ENCODE results near the gene RUBCNL.

RUBCNL gene

DNA sequence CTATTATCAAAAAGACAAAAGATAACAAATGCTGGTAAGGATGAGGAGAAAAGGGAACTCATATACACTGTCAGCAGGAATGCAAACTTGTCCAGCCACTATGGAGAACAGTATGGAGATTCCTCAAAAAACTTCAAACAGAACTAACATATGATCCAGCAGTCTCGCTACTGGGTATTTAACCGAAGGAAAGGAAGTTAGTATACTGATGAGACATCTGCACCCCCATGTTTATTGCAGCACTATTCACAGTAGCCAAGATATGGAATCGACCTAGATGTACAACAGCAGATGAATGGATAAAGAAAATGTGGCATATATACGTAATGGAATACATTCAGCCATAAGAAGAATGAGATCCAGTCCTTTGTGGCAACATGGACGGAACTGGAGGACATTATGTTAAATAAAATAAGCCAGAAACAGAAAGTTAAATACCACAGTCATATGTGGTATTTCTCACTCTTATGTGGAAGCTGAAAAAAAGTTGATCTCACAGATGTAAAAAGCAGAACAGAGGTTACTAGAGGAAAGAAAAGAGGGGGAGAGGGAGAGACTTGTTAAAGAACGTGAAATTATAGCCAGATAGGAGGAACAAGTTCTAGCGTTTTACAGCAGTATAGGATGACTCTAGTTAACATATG, 83.2 kb downstream of the RUBCNL start:
- no peak for DNase-seq

DNA sequence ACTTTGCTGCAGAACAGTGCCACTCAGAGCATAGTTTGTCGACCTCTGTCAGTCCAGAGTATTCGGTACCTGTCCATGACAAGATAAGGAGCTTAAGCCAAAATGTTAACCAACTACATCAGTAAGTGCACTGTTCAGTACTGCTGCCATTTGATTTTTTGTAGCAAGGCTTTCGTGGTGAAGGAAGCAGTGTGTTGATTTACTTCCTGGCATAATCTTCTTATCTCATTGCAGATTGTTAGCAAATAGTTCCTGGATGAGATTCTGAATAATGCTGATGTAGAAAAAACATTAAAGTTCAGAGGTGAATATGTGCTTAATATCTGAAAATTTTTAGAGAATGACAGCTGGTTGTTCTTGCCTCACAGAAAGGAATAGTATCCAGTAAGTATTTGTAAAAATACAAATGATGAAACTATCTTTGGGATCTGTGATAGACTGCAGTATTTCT, 89.7 kb downstream of the RUBCNL start:
- DNase-seq: no peak

DNA sequence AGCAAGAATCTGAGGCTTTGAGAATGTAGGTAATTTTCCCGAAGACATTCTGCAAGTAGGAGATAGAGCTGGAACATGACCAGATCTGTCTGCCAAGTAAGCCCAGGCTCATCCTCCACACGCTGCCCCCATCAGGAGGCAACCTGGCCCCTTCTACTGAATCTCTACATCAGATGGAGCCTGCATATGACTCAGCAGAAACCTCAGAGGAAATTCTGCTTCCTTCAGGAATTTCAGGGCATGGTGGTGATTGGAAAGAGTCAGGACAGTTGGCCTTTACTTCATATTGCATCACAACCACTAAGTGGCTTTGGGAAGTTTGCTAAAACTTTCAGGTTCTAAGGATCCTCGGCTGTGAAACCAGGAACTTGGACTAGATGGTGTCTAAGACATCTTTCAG, 90.1 kb downstream of the RUBCNL start:
- no peak for DNase-seq

DNA sequence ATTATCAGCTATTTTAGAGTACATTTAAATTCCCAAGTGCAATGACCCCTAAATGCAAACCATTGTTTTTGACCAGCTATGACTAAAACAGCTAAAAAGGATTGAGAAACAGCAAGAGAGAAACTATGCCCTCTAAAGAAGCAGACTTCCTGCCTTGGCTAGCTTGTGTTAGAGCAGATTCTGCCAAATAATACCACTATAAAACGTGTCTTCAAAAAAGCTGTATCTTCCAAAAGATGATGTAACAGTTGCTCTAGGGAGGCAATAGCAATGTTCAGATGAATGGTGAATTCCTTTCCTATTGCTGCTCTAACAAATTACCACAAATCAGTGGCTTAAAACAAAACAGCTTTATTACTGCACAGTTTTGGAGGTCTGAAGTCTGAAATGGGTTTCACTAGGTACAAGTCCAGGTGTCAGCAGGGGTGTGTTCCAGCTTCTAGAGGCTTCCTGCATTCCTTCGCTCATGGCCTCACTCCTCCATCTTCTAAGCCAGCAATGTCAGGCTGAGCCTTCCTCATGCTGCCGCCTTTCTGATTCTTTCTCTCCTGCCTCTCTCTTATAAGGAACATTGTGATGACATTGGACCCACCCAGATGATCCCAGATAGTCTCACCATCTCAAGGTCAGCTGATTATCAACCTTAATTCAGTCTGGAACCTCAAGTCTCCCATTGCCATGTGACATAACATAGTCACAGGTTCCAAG, 90.8 kb downstream of the RUBCNL start:
- no peak for DNase-seq

GRCh38 chr13:46295491-46296114, 91.4 kb downstream of the RUBCNL start:
- DNase-seq: no peak

DNA sequence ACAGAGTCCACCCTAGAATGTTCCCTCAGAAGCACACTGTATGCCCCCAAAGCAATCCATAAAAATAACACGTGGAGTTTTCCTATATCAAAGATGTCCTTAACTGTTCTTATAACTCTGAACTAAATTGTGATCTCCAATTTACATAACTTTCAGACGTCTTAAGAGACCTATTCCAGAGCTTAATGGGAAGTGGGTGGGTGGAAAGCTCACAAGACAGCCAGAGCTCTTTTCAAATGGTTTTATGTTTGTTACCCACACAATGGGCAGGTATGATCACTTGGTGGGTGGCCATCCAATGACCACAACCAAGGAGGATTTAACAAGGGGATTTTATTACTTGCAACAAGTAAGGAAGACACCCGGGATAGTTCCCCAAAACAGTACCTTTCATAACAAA, 93.6 kb downstream of the RUBCNL start:
- DNase-seq: no peak
